Measurements from ENCODE around the gene PSMC5. TPM values are rescaled to one million over a fixed set of nuclear protein-coding genes. Genes with fewer than 3 reads are reported as not detected.

The PSMC5 gene
- total RNA-seq, 6 donors from 2014 or later = 55.2 to 118 (median 88.1) TPM

DNA sequence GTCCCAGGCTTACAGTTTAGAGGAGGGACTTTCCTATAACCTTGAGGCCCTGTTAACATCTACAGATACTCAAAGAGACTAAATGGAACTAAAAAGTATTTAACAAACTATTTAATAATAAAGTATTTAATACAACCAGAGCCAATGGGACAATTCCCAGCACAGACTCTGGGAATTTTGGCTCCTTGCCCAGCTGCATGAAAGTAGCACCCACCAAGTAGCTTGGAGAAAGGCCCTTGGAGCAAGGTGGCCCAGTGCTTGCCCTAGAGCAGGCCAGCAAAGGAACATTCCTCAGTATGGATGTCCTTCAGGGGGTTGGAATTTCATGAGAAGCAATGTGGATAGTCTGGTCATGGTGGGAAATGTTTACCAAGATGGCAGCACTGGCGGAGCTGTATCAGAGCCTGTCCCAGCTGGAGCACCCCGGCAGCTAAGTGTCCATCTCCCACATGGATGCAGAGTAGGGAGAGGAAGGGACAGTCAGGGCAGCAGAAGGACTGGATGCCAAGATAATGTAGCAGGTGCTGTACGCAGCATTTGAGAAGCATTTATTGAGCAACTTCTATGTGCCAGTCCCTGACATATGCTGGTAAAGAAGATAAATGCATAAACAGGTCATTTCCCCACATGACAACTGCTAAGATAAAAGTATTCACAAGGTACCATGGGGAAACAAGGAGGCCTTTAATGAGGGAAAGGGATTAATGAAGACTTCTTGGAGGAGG is 20.5 kb downstream of the PSMC5 start:
- Histone ChIP-seq H3K27ac (no peak overlapping the region), H3K4me3 (no peak overlapping the region), H3K9me3 (peaks cover 0 to 3% (median 0%) of the 10 kb centered on the region in 4 donors), H3K27me3 (no peaks in the 10 kb centered on the region), H3K4me1 (peaks cover 2 to 26% (median 7%) of the 10 kb centered on the region in 4 donors), H3K36me3 (no peaks in the 10 kb centered on the region)
- TF ChIP-seq, protein P1, sequence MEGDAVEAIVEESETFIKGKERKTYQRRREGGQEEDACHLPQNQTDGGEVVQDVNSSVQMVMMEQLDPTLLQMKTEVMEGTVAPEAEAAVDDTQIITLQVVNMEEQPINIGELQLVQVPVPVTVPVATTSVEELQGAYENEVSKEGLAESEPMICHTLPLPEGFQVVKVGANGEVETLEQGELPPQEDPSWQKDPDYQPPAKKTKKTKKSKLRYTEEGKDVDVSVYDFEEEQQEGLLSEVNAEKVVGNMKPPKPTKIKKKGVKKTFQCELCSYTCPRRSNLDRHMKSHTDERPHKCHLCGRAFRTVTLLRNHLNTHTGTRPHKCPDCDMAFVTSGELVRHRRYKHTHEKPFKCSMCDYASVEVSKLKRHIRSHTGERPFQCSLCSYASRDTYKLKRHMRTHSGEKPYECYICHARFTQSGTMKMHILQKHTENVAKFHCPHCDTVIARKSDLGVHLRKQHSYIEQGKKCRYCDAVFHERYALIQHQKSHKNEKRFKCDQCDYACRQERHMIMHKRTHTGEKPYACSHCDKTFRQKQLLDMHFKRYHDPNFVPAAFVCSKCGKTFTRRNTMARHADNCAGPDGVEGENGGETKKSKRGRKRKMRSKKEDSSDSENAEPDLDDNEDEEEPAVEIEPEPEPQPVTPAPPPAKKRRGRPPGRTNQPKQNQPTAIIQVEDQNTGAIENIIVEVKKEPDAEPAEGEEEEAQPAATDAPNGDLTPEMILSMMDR (IDR thresholded peaks at IDR 0.05) = no peak
- no peak for TF ChIP-seq POLR2AphosphoS5 (IDR thresholded peaks at IDR 0.05)
- TF ChIP-seq EP300 (IDR thresholded peaks at IDR 0.05) = no peak
- no peak for TF ChIP-seq POLR2A (IDR thresholded peaks at IDR 0.05)
- ATAC-seq (ENCODE audit: low FRiP score in 2 of 2) (no peak), DNase-seq (no peak)
- WGBS, 2 donors = 73 to 100% methylated on average over 1 to 3 of the region's 3 CpGs

DNA sequence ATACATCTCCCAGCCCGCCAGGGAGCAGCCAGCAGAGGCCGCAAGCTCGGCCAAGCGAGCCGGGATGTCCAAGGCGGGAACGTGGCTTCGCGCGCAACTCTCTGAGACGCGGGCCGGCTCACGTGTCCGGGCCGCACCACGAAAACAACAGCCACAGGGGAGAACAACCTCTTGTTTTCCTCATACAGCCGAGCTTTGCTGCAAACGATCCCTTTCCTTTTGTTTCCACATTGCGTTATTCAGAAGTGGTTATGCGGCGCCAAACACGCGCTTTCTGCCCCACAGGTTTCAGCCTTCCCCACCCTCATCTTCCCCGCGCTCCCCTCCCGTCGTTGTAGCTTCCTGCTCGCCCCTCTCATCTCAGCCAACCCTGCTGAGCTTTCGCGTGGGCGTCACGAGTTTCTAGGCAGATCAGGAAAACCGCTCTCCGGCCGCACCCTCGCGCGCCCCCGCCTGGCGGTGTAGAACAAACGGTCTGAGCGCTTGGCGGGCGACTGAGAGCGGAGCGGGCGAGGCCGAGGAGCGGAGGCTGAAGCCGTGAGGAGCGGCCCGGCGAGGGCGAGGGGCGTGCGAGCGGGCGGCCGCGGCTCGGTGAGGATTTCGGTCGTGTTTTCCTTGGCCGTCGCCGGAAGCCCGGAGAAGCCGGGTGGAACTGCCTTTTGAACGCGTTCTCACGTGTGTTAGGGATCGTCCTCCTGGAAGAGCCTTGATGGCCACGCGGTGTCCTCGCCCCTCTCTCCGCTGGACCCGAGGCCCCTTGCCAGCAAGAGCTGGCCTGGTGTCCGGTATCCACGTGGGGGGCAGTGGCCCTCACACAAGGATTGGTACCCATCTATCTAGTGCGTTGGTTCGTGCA is 21.8 kb downstream of the PSMC5 start:
- H3K4me1 ChIP-seq = peaks cover 0 to 17% (median 4%) of the 10 kb centered on the region in 4 donors
- no peaks in the 10 kb centered on the region for H3K27me3 ChIP-seq
- peak overlapping the region in 3 of 4 donors; percentile 7 to 37 (median 31) for H3K4me3 ChIP-seq
- peaks cover 0 to 3% (median 0%) of the 10 kb centered on the region in 4 donors for H3K9me3 ChIP-seq
- ATAC-seq (ENCODE audit: low FRiP score in 2 of 2) (peak; percentile 97 to 98), DNase-seq (peak; percentile 92 to 97)
- peak overlapping the region in 2 of 4 donors; percentile 32 to 67 for H3K27ac ChIP-seq
- TF ChIP-seq EP300 (IDR thresholded peaks at IDR 0.05) (no peak), POLR2AphosphoS5 (IDR thresholded peaks at IDR 0.05) (peak; percentile 51 to 85), POLR2A (IDR thresholded peaks at IDR 0.05) (peak in 1 of 4 donors; percentile 7)
- TF ChIP-seq, protein P1 (IDR thresholded peaks at IDR 0.05) = peak; percentile 62 to 89 (median 82)
- WGBS, 2 donors = 10 to 26% methylated on average over 31 to 80 of the region's 82 CpGs
- no peaks in the 10 kb centered on the region for H3K36me3 ChIP-seq

DNA sequence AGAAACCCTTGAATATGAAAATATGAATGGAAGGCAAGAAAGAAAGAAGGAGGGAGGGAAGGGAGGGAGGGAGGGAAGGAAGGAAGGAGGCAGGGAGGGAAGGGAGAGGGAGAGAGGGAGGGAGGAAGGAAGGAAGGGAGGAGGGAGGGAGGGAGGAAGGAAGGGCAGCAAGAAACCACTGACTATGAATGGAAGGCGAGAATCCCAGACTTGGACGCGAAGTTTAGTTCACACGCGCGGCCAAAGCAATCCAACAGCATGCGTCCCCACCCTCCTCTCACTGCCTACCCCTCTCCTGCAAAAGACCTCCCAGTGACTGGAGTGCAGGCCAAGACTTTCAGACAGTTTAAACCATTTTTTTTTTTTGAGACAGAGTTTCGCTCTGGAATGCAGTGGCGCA is 23.2 kb downstream of the PSMC5 start:
- DNase-seq = no peak

DNA sequence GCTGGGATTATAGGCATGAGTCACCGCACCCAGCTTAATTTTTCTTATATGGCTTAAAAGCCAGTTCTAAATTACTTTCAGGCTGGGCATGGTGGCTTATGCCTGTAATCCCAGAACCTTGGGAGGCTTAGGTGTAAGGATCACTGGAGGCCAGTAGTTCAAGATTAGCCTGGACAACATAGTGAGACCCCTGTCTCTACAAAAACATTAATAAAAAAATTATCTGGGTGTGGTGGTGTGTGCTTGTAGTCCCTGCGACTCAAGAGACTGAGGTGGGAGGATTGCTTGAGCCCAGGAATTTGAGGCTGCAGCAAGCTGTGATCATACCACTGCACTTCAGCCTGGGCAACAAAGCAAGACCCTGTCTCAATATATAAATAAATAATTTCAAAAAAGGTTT is 26.0 kb downstream of the PSMC5 start:
- peaks cover 0 to 3% (median 0%) of the 10 kb centered on the region in 4 donors for H3K9me3 ChIP-seq
- ATAC-seq (ENCODE audit: low FRiP score in 2 of 2) (no peak), DNase-seq (no peak)
- no peaks in the 10 kb centered on the region for H3K36me3 ChIP-seq
- H3K4me1 ChIP-seq = peaks cover 0 to 13% (median 2%) of the 10 kb centered on the region in 4 donors
- WGBS, 2 donors = 91 to 93% methylated on average over 2 of the region's 2 CpGs
- TF ChIP-seq EP300 (IDR thresholded peaks at IDR 0.05) = no peak
- TF ChIP-seq, protein P1 (IDR thresholded peaks at IDR 0.05) = no peak
- no peak for TF ChIP-seq POLR2AphosphoS5 (IDR thresholded peaks at IDR 0.05)
- no peak for TF ChIP-seq POLR2A (IDR thresholded peaks at IDR 0.05)
- no peak overlapping the region for H3K4me3 ChIP-seq
- H3K27me3 ChIP-seq = no peaks in the 10 kb centered on the region
- no peak overlapping the region for H3K27ac ChIP-seq

More for the DNA sequence above, 23.2 kb downstream of the PSMC5 start:
- H3K4me3 ChIP-seq = no peak overlapping the region
- no peak for ATAC-seq (ENCODE audit: low FRiP score in 2 of 2)
- 57 to 72% methylated on average over 9 of the region's 9 CpGs for WGBS, 2 donors
- TF ChIP-seq EP300 (IDR thresholded peaks at IDR 0.05) = no peak
- TF ChIP-seq, protein P1 (IDR thresholded peaks at IDR 0.05) = no peak
- TF ChIP-seq POLR2AphosphoS5 (IDR thresholded peaks at IDR 0.05) = no peak
- no peak for TF ChIP-seq POLR2A (IDR thresholded peaks at IDR 0.05)
- H3K27me3 ChIP-seq = no peaks in the 10 kb centered on the region
- no peak overlapping the region for H3K27ac ChIP-seq
- peaks cover 0 to 3% (median 0%) of the 10 kb centered on the region in 4 donors for H3K9me3 ChIP-seq
- peaks cover 0 to 16% (median 2%) of the 10 kb centered on the region in 4 donors for H3K4me1 ChIP-seq
- H3K36me3 ChIP-seq = no peaks in the 10 kb centered on the region
